CD14-positive monocyte (primary cell): ENCODE results near the gene PFKFB4. TPM values are rescaled to one million over a fixed set of nuclear protein-coding genes. Genes with fewer than 3 reads are reported as not detected.
A peak's percentile ranks its signal among the peaks of the same experiment; 100 is the strongest.

Experiments used
- DNase-seq, 3 donors: peaks; one replicate each; pipeline ENCODE4 v3.0.0-alpha.2; 2011 to 2022
- H2AFZ ChIP-seq: 2 replicates; pipeline ENCODE4 v1.6.0; 2012; ENCODE audit warnings: mild to moderate bottlenecking, low read depth, low read length, inconsistent platforms; ENCODE audit not compliant: insufficient read depth, poor library complexity, severe bottlenecking
- H3K27ac ChIP-seq, 2 donors: 1 replicate in 1 of 2; 2 replicates in 1 of 2; pipeline ENCODE4 v1.5.1; 2012 to 2013; ENCODE audit warnings: low read length in 2 of 2, control low read depth in 1 of 2, inconsistent platforms in 1 of 2, low read depth in 1 of 2, mild to moderate bottlenecking in 1 of 2
- H3K27me3 ChIP-seq, 2 donors: one replicate each; pipeline versions ENCODE4 v1.6.0 to v1.6.1; 2011 to 2013; ENCODE audit warnings: low read length in 2 of 2; ENCODE audit not compliant: control insufficient read depth in 2 of 2, insufficient read depth in 2 of 2
- H3K36me3 ChIP-seq, 2 donors: replicated peaks in 1 of 2; 1 replicate in 1 of 2; 2 replicates in 1 of 2; pipeline versions ENCODE4 v1.5.1 to v1.6.1; 2012 to 2013; ENCODE audit warnings: low read length in 2 of 2, control low read depth in 1 of 2, inconsistent platforms in 1 of 2, mild to moderate bottlenecking in 1 of 2; ENCODE audit not compliant: insufficient read depth in 2 of 2, control insufficient read depth in 1 of 2
- H3K4me1 ChIP-seq, 2 donors: 1 replicate in 1 of 2; 2 replicates in 1 of 2; pipeline versions ENCODE4 v1.5.1 to v1.6.1; 2012 to 2013; ENCODE audit warnings: low read length in 2 of 2, control low read depth in 1 of 2, inconsistent platforms in 1 of 2, mild to moderate bottlenecking in 1 of 2, moderate library complexity in 1 of 2; ENCODE audit not compliant: insufficient read depth in 2 of 2, control insufficient read depth in 1 of 2
- H3K4me2 ChIP-seq: replicated peaks from 2 replicates; pipeline ENCODE3; 2012; ENCODE audit warnings: low read length, moderate library complexity, mild to moderate bottlenecking; ENCODE audit not compliant: poor library complexity, severe bottlenecking; ENCODE audit errors: extremely low read depth
- H3K4me3 ChIP-seq, 3 experiments: fragments of 200-600 bp in 1 of 3; sonication (generic) in 1 of 3; replicated peaks in 1 of 3; 1 replicate in 2 of 3; 2 replicates in 1 of 3; pipeline ENCODE4 v1.5.1; 2011 to 2013; ENCODE audit warnings: low read length in 3 of 3, mild to moderate bottlenecking in 3 of 3, control low read depth in 2 of 3, low read depth in 2 of 3, inconsistent platforms in 1 of 3, moderate library complexity in 1 of 3
- H3K79me2 ChIP-seq: 2 replicates; pipeline ENCODE4 v1.6.0; 2012; ENCODE audit warnings: mild to moderate bottlenecking, control low read depth, inconsistent platforms, low read length, moderate library complexity; ENCODE audit not compliant: insufficient read depth
- H3K9ac ChIP-seq: 2 replicates; pipeline ENCODE4 v1.6.0; 2017; ENCODE audit warnings: low read length, mild to moderate bottlenecking; ENCODE audit not compliant: insufficient read depth, poor library complexity, severe bottlenecking
- H3K9me3 ChIP-seq, 2 donors: replicated peaks in 1 of 2; 1 replicate in 1 of 2; 2 replicates in 1 of 2; pipeline versions ENCODE4 v1.5.1 to v1.6.1; 2012 to 2013; ENCODE audit warnings: low read length in 2 of 2, control low read depth in 1 of 2; ENCODE audit not compliant: control insufficient read depth in 1 of 2, insufficient read depth in 1 of 2
- H4K20me1 ChIP-seq: 2 replicates; pipeline ENCODE4 v1.6.0; 2012; ENCODE audit warnings: mild to moderate bottlenecking, low read length, control low read depth, moderate library complexity; ENCODE audit not compliant: insufficient read depth
- H3K27ac Mint-ChIP-seq, 7 donors: one replicate each; pipeline ENCODE4 v1.8.0; 2020; ENCODE audit warnings: mild to moderate bottlenecking in 7 of 7, mixed read lengths in 7 of 7, moderate library complexity in 6 of 7, inconsistent platforms in 2 of 7
- H3K27me3 Mint-ChIP-seq, 3 donors: one replicate each; pipeline ENCODE4 v1.8.0; 2021 to 2022; ENCODE audit warnings: low read depth in 3 of 3, mild to moderate bottlenecking in 3 of 3, mixed read lengths in 3 of 3, moderate library complexity in 3 of 3, inconsistent platforms in 1 of 3
- H3K36me3 Mint-ChIP-seq, 2 donors: one replicate each; pipeline ENCODE4 v1.8.0; 2020; ENCODE audit warnings: mixed read lengths in 2 of 2, inconsistent platforms in 1 of 2, mild to moderate bottlenecking in 1 of 2
- H3K4me1 Mint-ChIP-seq: one replicate; pipeline ENCODE4 v1.8.0; 2020; ENCODE audit warnings: mild to moderate bottlenecking, mixed read lengths
- H3K4me3 Mint-ChIP-seq, 2 donors: one replicate each; pipeline ENCODE4 v1.8.0; 2020; ENCODE audit warnings: mild to moderate bottlenecking in 2 of 2, mixed read lengths in 2 of 2, moderate library complexity in 1 of 2
- H3K9me3 Mint-ChIP-seq, 7 donors: one replicate each; pipeline ENCODE4 v1.8.0; 2020 to 2022; ENCODE audit warnings: mixed read lengths in 7 of 7, mild to moderate bottlenecking in 6 of 7, moderate library complexity in 6 of 7, inconsistent platforms in 2 of 7
- CTCF ChIP-seq: fragments of 200-600 bp; IDR thresholded peaks from one replicate; pipeline ENCODE4 v1.8.0; 2022; ENCODE audit warnings: antibody characterized with exemption, mild to moderate bottlenecking
- whole genome bisulfite sequencing: methylation state at CpG from one replicate; pipeline ENCODE4 v1.1.5; 2013; ENCODE audit warnings: missing lambda C conversion rate; ENCODE audit not compliant: insufficient coverage; 5-methylcytosine and 5-hydroxymethylcytosine counted together
- intact Hi-C, 2 donors: fragments of 100-400 bp; cut with micrococcal nuclease; formaldehyde crosslinking; loops; one replicate each; pipeline versions ENCODE4 v1.15.0 to v1.15.1; 2023
- polyA plus RNA-seq, 3 donors: library from polyadenylated mRNA; depleted of rRNA in 1 of 3; unstranded in 2 of 3; stranded (reverse) in 1 of 3; fragments of 300-500 nt in 2 of 3; fragments of >200 nt in 1 of 3; fragmentation: Illumina TruSeq in 2 of 3; gene quantifications; 1 replicate in 2 of 3; 2 replicates in 1 of 3; pipeline ENCODE4 v1.2.3, GENCODE V29; 2012 to 2021

PFKFB4 gene
- polyA plus RNA-seq, 3 donors: 32.2 to 44.9 (median 34.9) TPM

GRCh38 chr3:48564667-48565066 is 8.1 kb upstream of the PFKFB4 start:
- Histone ChIP-seq H3K27me3 (no peaks in the 10 kb centered on the region), H3K36me3 (no peaks in the 10 kb centered on the region), H3K9ac (peak overlapping the region; percentile 51), H4K20me1 (no peaks in the 10 kb centered on the region), H3K27ac (peak overlapping the region; percentile 47 to 78), H3K4me2 (peak overlapping the region; percentile 15), H3K79me2 (no peaks in the 10 kb centered on the region), H3K4me3 (peak overlapping the region in 1 of 3 experiments; percentile 24), H3K4me1 (peaks cover 69 to 72% of the 10 kb centered on the region in 2 donors), H2AFZ (no peak overlapping the region), H3K9me3 (no peaks in the 10 kb centered on the region)
- no peaks in the 10 kb centered on the region for H3K9me3 Mint-ChIP-seq
- peaks cover 0 to 2% of the 10 kb centered on the region in 2 donors for H3K36me3 Mint-ChIP-seq
- TF ChIP-seq CTCF: no peak
- H3K27me3 Mint-ChIP-seq: peaks cover 1 to 14% (median 3%) of the 10 kb centered on the region in 3 donors
- peak overlapping the region in 6 of 7 donors; percentile 94 to 98 (median 96) for H3K27ac Mint-ChIP-seq
- H3K4me3 Mint-ChIP-seq: no peak overlapping the region
- peaks cover 67% of the 10 kb centered on the region for H3K4me1 Mint-ChIP-seq
- no peak for DNase-seq
- intact Hi-C loops: loop anchor here in 1 of 2 donors (2.0 kb wide), 2 partner anchors 44 to 70 kb away; partner anchors contain the start of genes SLC26A6 and UQCRC1
- WGBS: 96% methylated on average over 11 of the region's 11 CpGs

GRCh38 chr3:48564022-48564421 is 7.4 kb upstream of the PFKFB4 start:
- H4K20me1 ChIP-seq: no peaks in the 10 kb centered on the region
- H3K4me3 Mint-ChIP-seq: peak overlapping the region; percentile 17 to 78
- H3K4me1 ChIP-seq: peaks cover 75 to 78% of the 10 kb centered on the region in 2 donors

More at GRCh38 chr3:48564022-48564421, 7.4 kb upstream of the PFKFB4 start:
- H3K79me2 ChIP-seq: no peaks in the 10 kb centered on the region
- no peaks in the 10 kb centered on the region for H3K36me3 ChIP-seq
- H3K27ac Mint-ChIP-seq: peak overlapping the region; percentile 83 to 98 (median 96)
- H3K9me3 ChIP-seq: no peaks in the 10 kb centered on the region
- peak overlapping the region; percentile 15 for H3K4me2 ChIP-seq
- peak overlapping the region; percentile 47 to 78 for H3K27ac ChIP-seq
- H3K4me3 ChIP-seq: peak overlapping the region in 1 of 3 experiments; percentile 24
- intact Hi-C loops: loop anchor here in 1 of 2 donors (2.0 kb wide), 2 partner anchors 45 to 71 kb away; partner anchors contain the start of genes SLC26A6 and UQCRC1
- peaks cover 74% of the 10 kb centered on the region for H3K4me1 Mint-ChIP-seq
- H3K27me3 ChIP-seq: no peaks in the 10 kb centered on the region
- peak overlapping the region; percentile 51 for H3K9ac ChIP-seq
- H3K27me3 Mint-ChIP-seq: peaks cover 1 to 12% (median 2%) of the 10 kb centered on the region in 3 donors
- no peak for TF ChIP-seq CTCF
- WGBS: 2% methylated on average over 9 of the region's 10 CpGs
- peak overlapping the region; percentile 32 for H2AFZ ChIP-seq
- H3K36me3 Mint-ChIP-seq: peaks cover 0 to 4% of the 10 kb centered on the region in 2 donors
- H3K9me3 Mint-ChIP-seq: no peaks in the 10 kb centered on the region
- DNase-seq: peak; percentile 96 to 99 (median 98)
